Aorta (tissue), 5 donors: Measurements from ENCODE around the gene FMNL3. TPM values are rescaled to one million over a fixed set of nuclear protein-coding genes. Genes with fewer than 3 reads are reported as not detected.
A peak's percentile ranks its signal among the peaks of the same experiment; 100 is the strongest.

ENCODE experiments used
- ATAC-seq: fragments of 200-7000 bp; cut with Tn5 transposase; one replicate; pipeline ENCODE4 v1.9.1; 2022; ENCODE audit warnings: moderate library complexity; ENCODE audit not compliant: low FRiP score
- DNase-seq, 2 donors: peaks; one replicate each; pipeline ENCODE4 v3.0.0-alpha.2; 2020
- H3K27ac ChIP-seq, 2 donors: one replicate each; pipeline ENCODE4 v1.5.1; 2013; ENCODE audit warnings: low read length in 2 of 2, mild to moderate bottlenecking in 2 of 2, moderate library complexity in 2 of 2, control low read depth in 1 of 2, inconsistent platforms in 1 of 2, low read depth in 1 of 2
- H3K27me3 ChIP-seq, 2 donors: one replicate each; pipeline ENCODE4 v1.6.1; 2013; ENCODE audit warnings: control low read depth in 1 of 2, low read length in 1 of 2, mild to moderate bottlenecking in 1 of 2, moderate library complexity in 1 of 2; ENCODE audit not compliant: insufficient read depth in 2 of 2, control insufficient read depth in 1 of 2
- H3K36me3 ChIP-seq, 2 donors: one replicate each; pipeline ENCODE4 v1.6.1; 2013; ENCODE audit warnings: control low read depth in 1 of 2, low read length in 1 of 2, mild to moderate bottlenecking in 1 of 2; ENCODE audit not compliant: insufficient read depth in 2 of 2, control insufficient read depth in 1 of 2
- H3K4me1 ChIP-seq, 2 donors: one replicate each; pipeline ENCODE4 v1.6.1; 2013; ENCODE audit warnings: low read length in 2 of 2, control low read depth in 1 of 2, mild to moderate bottlenecking in 1 of 2, moderate library complexity in 1 of 2; ENCODE audit not compliant: insufficient read depth in 2 of 2, control insufficient read depth in 1 of 2
- H3K4me3 ChIP-seq, 2 donors: one replicate each; pipeline ENCODE4 v1.5.1; 2013; ENCODE audit warnings: low read length in 2 of 2, control low read depth in 1 of 2, mild to moderate bottlenecking in 1 of 2
- H3K9me3 ChIP-seq: one replicate; pipeline ENCODE4 v1.6.1; 2013; ENCODE audit warnings: mild to moderate bottlenecking, low read length; ENCODE audit not compliant: control insufficient read depth
- WGBS, 2 donors: extraction: QIAGEN DNeasy Blood & Tissue Kit; methylation state at CpG; one replicate each; pipeline ENCODE4 v1.1.7; 2013; 5-methylcytosine and 5-hydroxymethylcytosine counted together
- intact Hi-C, 2 donors: fragments of 100-400 bp; cut with DNase I; formaldehyde crosslinking; loops; one replicate each; pipeline versions ENCODE4 v1.14.2 to v1.15.0; 2022
- polyA plus RNA-seq, 2 donors: library from polyadenylated mRNA; stranded (reverse); fragments of 200-250 nt; gene quantifications; one replicate each; pipeline ENCODE4 v1.2.3, GENCODE V29; 2013
- total RNA-seq, 2 donors: library from RNA; stranded (reverse); fragmentation: NEBNext Ultra II Directional; extraction: Animal tissue kit (Norgen Biotek cat#: 25700); gene quantifications; one replicate each; pipeline ENCODE4 v1.2.1, GENCODE V29; 2021
- donor health status: healthy with polysubstance abuse.
- donor health status: Bipolar disorder and iron deficiency.
- donor health status: DM: no; HTN: no; CAD: no.
- donor health status: DM: no; HTN: no; CAD: no.
- donor health status: DM: yes; HTN: yes; CAD: no.

The FMNL3 gene
- total and polyA plus RNA-seq, 4 donors = 6.5 to 53.9 (median 20.9) TPM

DNA sequence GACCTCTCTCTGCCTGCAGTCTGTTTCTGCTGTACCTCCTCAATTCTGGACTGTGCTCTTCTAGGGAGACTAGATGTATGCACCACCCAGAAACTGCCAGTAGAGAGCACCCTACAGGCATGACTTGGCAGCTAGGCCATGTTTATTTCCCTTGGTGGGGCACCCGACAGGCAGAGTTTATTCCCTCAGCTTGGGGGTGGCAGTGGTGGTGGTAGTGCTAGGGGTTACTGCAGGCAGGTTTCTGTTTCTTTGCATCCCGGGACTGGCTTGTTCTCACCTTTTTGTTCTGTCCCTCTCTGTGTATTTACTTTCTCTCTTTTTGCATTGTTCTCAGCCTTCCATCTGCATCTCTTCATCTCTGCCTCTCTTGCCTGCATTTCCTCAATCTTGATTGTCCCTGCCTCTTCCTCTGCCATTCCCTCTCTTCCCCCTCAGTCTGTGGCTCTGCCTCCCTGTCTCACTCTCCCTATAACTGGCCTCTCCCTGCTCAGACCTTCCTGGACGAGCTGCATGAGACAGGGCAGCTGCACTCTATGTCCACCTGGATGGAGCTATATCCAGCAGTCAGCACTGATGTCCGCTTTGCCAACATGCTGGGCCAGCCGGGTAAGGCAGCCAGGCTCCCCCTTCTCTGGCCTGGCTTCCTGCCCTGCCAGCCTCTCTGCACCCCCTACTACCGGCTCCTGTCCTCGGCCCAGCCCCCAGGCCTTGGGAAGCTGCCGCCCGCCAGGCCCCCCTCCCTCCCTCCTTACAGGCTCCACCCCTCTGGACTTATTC lies 70.0 kb downstream of the FMNL3 start:
- intact Hi-C loops = no loop called here
- Histone ChIP-seq H3K36me3 (peaks cover 0 to 6% of the 10 kb centered on the region in 2 donors), H3K27ac (no peak overlapping the region)

GRCh38 chr12:49636574-49636973 lies 70.6 kb downstream of the FMNL3 start:
- ATAC-seq = no peak

More for the DNA sequence above, 70.0 kb downstream of the FMNL3 start:
- Histone ChIP-seq H3K4me3 (no peak overlapping the region), H3K27me3 (no peaks in the 10 kb centered on the region), H3K4me1 (no peaks in the 10 kb centered on the region), H3K9me3 (no peaks in the 10 kb centered on the region)
- peak; percentile 71 for ATAC-seq
- DNase-seq = no peak
- 20 to 23% methylated on average over 9 of the region's 9 CpGs for WGBS, 2 donors

GRCh38 chr12:49635656-49636055 lies 71.5 kb downstream of the FMNL3 start:
- Histone ChIP-seq H3K27me3 (no peaks in the 10 kb centered on the region), H3K36me3 (peaks cover 0 to 3% of the 10 kb centered on the region in 2 donors), H3K4me1 (no peaks in the 10 kb centered on the region), H3K9me3 (no peaks in the 10 kb centered on the region), H3K4me3 (no peak overlapping the region), H3K27ac (no peak overlapping the region)
- DNase-seq (no peak), ATAC-seq (no peak)
- intact Hi-C loops = no loop called here
- 85 to 90% methylated on average over 4 of the region's 4 CpGs for WGBS, 2 donors

More at GRCh38 chr12:49636574-49636973, 70.6 kb downstream of the FMNL3 start:
- intact Hi-C loops = no loop called here
- no peak overlapping the region for H3K4me3 ChIP-seq
- H3K27ac ChIP-seq = no peak overlapping the region
- 67 to 74% methylated on average over 13 of the region's 13 CpGs for WGBS, 2 donors
- H3K4me1 ChIP-seq = no peaks in the 10 kb centered on the region
- H3K9me3 ChIP-seq = no peaks in the 10 kb centered on the region
- H3K27me3 ChIP-seq = no peaks in the 10 kb centered on the region
- DNase-seq = no peak
- peaks cover 0 to 3% of the 10 kb centered on the region in 2 donors for H3K36me3 ChIP-seq

GRCh38 chr12:49635036-49635435 lies 72.2 kb downstream of the FMNL3 start:
- H3K27me3 ChIP-seq = no peaks in the 10 kb centered on the region
- H3K4me3 ChIP-seq = no peak overlapping the region
- intact Hi-C loops = no loop called here
- H3K36me3 ChIP-seq = peaks cover 0 to 3% of the 10 kb centered on the region in 2 donors
- 82% methylated on average over 9 of the region's 9 CpGs for WGBS, 2 donors
- no peak for ATAC-seq
- no peaks in the 10 kb centered on the region for H3K4me1 ChIP-seq
- no peak for DNase-seq
- no peak overlapping the region for H3K27ac ChIP-seq
- no peaks in the 10 kb centered on the region for H3K9me3 ChIP-seq

DNA sequence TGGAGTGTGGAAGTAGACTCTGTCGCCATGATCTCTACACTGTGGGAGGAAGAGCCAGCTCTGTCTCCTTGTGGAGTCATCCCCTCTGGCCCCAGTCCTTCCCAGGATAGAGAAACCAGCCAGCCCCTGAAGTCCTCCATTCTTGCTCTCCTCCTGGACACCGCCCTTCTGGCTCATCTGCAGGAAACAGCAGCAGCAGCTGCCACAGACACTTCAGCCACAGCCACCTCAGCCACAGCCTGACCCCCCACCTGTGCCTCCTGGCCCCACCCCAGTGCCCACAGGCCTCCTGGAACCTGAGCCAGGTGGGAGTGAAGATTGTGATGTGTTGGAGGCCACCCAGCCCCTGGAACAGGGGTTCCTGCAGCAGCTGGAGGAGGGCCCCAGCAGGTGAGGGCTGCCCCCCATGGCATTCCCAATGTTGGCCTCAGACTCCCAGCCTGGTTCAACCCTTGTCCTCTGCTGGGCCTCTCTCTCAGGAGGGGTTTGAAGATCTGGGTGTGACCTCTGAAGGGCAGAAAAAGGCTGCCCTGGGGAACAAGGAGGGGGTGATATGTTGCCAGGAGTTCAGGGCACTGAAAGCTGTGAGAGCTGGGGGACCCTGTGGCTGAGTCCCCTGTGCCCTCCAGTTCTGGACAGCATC lies 73.4 kb downstream of the FMNL3 start:
- DNase-seq = peak in 1 of 2 donors; percentile 32
- intact Hi-C loops = no loop called here
- Histone ChIP-seq H3K27me3 (no peaks in the 10 kb centered on the region), H3K4me3 (no peak overlapping the region), H3K27ac (no peak overlapping the region), H3K36me3 (peaks cover 0 to 3% of the 10 kb centered on the region in 2 donors), H3K4me1 (no peaks in the 10 kb centered on the region), H3K9me3 (no peaks in the 10 kb centered on the region)
- no peak for ATAC-seq
- WGBS, 2 donors = 92 to 93% methylated on average over 2 of the region's 2 CpGs

DNA sequence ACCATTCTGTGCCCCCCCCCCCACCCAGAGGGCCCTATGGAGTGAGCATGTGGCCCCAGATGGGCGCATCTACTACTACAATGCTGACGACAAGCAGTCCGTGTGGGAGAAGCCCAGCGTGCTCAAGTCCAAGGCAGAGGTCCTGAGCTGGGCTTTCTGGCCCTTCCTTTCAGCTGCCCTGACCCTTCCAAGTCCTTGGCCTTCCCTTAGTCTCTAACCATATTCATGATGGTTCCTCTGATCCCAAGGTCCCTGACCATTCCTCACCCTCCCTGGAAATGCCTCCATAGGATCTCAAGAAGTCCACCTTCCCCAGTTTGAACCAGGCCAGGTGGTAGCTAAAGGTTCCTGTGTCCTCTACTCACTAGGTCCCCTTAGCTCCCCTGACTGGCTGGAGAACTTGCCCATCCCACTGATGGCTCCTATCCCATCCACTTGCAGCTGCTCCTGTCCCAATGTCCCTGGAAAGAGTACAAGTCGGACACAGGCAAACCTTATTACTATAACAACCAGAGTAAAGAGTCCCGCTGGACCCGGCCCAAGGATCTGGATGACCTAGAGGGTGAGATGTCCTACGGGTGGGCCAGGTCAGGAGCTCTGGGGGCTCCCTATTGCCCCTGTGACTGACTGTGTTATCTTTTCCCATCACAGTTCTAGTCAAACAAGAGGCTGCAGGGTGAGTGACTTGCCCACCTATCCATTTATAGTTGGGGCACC lies 74.1 kb downstream of the FMNL3 start:
- intact Hi-C loops = no loop called here
- ATAC-seq (no peak), DNase-seq (no peak)
- 81 to 84% methylated on average over 8 of the region's 8 CpGs for WGBS, 2 donors
- Histone ChIP-seq H3K4me1 (no peaks in the 10 kb centered on the region), H3K4me3 (no peak overlapping the region), H3K27me3 (no peaks in the 10 kb centered on the region), H3K9me3 (no peaks in the 10 kb centered on the region), H3K36me3 (peaks cover 0 to 3% of the 10 kb centered on the region in 2 donors), H3K27ac (no peak overlapping the region)

DNA sequence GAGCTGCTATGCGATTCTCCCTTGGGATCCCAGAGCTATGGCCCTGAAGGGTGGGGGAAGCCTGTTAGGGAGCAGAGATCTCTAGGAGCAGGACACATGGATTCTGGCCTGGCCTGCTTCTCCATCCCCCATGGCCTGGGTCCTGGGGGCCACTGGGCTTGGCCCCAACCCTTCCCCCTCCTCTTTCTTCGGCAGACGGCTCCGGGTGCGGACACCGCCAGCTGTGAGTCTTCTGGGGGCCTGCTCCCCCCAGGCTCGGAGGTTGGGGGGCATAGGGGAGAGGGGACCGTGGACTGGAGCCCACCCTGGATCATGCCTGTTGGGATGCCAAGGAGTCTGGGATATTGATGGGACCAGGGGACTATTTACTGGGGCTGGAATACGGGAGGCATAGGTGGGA lies 74.8 kb downstream of the FMNL3 start:
- no peaks in the 10 kb centered on the region for H3K4me1 ChIP-seq
- peaks cover 0 to 3% of the 10 kb centered on the region in 2 donors for H3K36me3 ChIP-seq
- no peak overlapping the region for H3K4me3 ChIP-seq
- H3K9me3 ChIP-seq = no peaks in the 10 kb centered on the region
- H3K27ac ChIP-seq = no peak overlapping the region
- ATAC-seq (no peak), DNase-seq (no peak)
- no peaks in the 10 kb centered on the region for H3K27me3 ChIP-seq
- WGBS, 2 donors = 89 to 91% methylated on average over 9 of the region's 9 CpGs
- intact Hi-C loops = no loop called here

DNA sequence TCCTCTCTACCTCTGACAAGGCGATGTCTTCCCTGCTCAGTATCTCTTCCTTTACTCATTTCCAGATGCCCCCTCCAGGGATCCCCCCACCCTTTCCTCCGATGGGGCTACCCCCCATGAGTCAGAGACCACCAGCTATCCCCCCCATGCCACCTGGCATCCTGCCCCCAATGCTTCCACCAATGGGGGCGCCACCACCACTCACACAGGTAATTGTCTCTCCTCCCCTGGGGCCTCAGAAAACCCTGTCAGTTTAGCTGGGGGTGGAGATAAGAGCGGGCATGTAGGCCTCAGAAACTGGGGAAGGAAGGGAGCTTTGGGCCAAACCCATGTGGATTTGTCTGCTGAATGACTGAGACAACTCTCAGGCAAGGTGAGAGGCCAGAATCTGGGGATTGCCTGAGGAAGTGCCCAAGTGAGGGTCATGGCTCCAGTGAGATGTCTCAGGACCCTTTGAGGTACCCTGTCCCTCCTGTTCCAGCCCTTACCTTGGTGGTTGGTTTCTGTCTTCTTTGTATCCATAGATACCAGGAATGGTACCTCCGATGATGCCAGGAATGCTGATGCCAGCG lies 75.8 kb downstream of the FMNL3 start:
- peaks cover 0 to 3% of the 10 kb centered on the region in 2 donors for H3K36me3 ChIP-seq
- WGBS, 2 donors = 82 to 90% methylated on average over 6 of the region's 6 CpGs

More for the DNA sequence above, 75.8 kb downstream of the FMNL3 start:
- Histone ChIP-seq H3K27ac (no peak overlapping the region), H3K4me3 (no peak overlapping the region), H3K4me1 (no peaks in the 10 kb centered on the region), H3K9me3 (no peaks in the 10 kb centered on the region), H3K27me3 (no peaks in the 10 kb centered on the region)
- DNase-seq (no peak), ATAC-seq (no peak)
- intact Hi-C loops = no loop called here
